OCI-LY3 (cell line): ENCODE measurements around the gene HADHB.

ENCODE experiments used
- H2AFZ ChIP-seq: fragments of 200-600, 300-600 bp; shearing (Covaris generic); 2 replicates; pipeline ENCODE4 v1.6.0; 2014; ENCODE audit warnings: antibody characterized with exemption, low read depth, low read length
- H3K27ac ChIP-seq: fragments of 200-600, 300-600 bp; sonication (generic); 2 replicates; pipeline ENCODE4 v1.5.1; 2014; ENCODE audit warnings: mild to moderate bottlenecking, low read length, moderate library complexity, mixed read lengths
- H3K27me3 ChIP-seq: fragments of 200-600, 300-600 bp; sonication (generic); 2 replicates; pipeline ENCODE4 v1.6.1; 2014; ENCODE audit warnings: low read depth, low read length, mixed read lengths
- H3K36me3 ChIP-seq: fragments of 200-600, 300-600 bp; sonication (generic); replicated peaks from 2 replicates; pipeline ENCODE3; 2014; ENCODE audit warnings: low read depth, low read length, mixed read lengths
- H3K4me1 ChIP-seq: fragments of 300-600, 200-600 bp; sonication (generic); 2 replicates; pipeline ENCODE4 v1.6.1; 2014; ENCODE audit warnings: low read length, mixed read lengths
- H3K4me2 ChIP-seq: fragments of 200-600, 300-600 bp; sonication (generic); 2 replicates; pipeline ENCODE4 v1.6.1; 2014; ENCODE audit warnings: low read length, mixed read lengths
- H3K4me3 ChIP-seq: fragments of 300-600, 200-600 bp; sonication (generic); 2 replicates; pipeline ENCODE4 v1.5.1; 2014; ENCODE audit warnings: antibody characterized with exemption, mild to moderate bottlenecking, low read length, moderate library complexity
- H3K79me2 ChIP-seq: fragments of 300-600, 200-600 bp; shearing (Covaris generic); 2 replicates; pipeline ENCODE4 v1.6.1; 2014; ENCODE audit warnings: mild to moderate bottlenecking, low read length, mixed read lengths
- H3K9ac ChIP-seq: fragments of 300-600, 200-600 bp; shearing (Covaris generic); 2 replicates; pipeline ENCODE4 v1.6.0; 2014; ENCODE audit warnings: mild to moderate bottlenecking, low read length, moderate library complexity
- H3K9me3 ChIP-seq: fragments of 200-600, 300-600 bp; shearing (Covaris generic); 2 replicates; pipeline ENCODE4 v1.6.1; 2014; ENCODE audit warnings: low read length, mixed read lengths; ENCODE audit not compliant: insufficient read depth
- H4K20me1 ChIP-seq: fragments of 200-600, 300-600 bp; sonication (generic); 2 replicates; pipeline ENCODE4 v1.6.1; 2016; ENCODE audit warnings: low read length, mixed read lengths; ENCODE audit not compliant: insufficient read depth
- EZH2phosphoT487 ChIP-seq: fragments of 200-600 bp; shearing (Covaris generic); IDR thresholded peaks from 2 replicates; pipeline ENCODE4 v1.6.1; 2018; ENCODE audit warnings: antibody characterized with exemption, mixed run types, low read depth
- TF ChIP-seq, protein P1 (sequence below): fragments of 200-600, 300-600 bp; sonication (generic); IDR thresholded peaks from 2 replicates; pipeline ENCODE4 v1.5.1; 2014; ENCODE audit warnings: antibody characterized with exemption, low read length, low read depth

The HADHB gene

DNA sequence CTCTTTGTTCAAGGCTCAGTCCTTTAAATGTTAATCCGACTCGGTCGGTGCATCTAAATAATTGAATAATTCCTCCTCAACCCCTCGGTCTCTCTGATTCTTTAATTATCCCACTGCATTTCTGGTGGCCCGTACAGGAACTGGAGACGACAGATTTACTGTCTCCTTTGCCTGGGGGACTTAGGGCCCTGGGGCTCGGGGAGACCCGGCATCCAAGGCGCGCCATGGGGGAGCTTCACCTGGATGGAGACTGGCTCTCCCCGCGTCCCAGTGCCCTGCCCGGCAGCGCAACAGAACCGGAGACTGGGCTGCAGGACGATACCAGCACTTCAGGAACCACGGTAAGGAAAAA lies 53.5 kb downstream of the HADHB start:
- H2AFZ ChIP-seq, result peak overlapping the region; percentile 54; the same call in 1 of the 2 replicates

DNA sequence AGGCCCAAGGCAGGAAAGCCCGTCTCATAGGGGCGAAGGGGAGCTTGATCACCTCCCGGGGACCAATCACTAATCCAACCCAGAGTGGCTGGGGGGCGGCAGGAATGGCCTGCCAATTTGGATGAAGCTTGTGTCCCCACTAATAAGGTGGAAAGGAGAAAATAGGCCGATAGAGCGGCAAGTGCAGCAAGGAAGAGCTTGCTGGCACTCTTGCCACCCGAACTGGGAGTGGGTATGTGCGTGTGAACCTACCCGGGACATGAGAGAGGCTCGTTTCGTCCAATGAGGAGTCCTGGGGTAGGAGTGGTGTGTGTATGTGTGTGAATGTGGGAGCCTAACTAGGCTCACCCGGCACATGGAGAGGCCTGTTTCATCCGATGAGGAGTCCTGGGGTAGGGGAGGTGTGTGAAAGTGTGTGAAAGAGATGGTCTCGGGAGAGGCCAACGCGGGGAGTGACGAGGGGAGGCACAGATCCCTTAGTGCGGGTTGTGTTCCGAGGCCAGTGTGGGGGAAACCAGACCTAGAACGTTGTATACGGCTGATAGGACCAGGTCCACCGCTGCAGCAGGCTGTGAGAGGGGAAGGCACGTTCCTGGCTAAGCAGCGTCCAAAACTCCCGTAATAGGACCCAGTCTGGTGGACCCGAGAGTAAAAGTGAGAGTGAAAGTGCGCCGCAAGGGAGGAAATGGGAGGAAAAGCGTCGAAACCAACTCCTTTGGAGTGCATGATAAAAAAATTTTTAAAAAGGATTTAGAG lies 54.1 kb downstream of the HADHB start:
- H3K4me2 ChIP-seq, result peak overlapping the region; percentile 88
- no peaks in the 10 kb centered on the region for H3K36me3 ChIP-seq
- H3K79me2 ChIP-seq, result no peaks in the 10 kb centered on the region
- peak overlapping the region; percentile 76 for H3K4me3 ChIP-seq
- H4K20me1 ChIP-seq, result no peaks in the 10 kb centered on the region
- peak overlapping the region; percentile 56 for H3K9ac ChIP-seq
- TF ChIP-seq, protein P1, sequence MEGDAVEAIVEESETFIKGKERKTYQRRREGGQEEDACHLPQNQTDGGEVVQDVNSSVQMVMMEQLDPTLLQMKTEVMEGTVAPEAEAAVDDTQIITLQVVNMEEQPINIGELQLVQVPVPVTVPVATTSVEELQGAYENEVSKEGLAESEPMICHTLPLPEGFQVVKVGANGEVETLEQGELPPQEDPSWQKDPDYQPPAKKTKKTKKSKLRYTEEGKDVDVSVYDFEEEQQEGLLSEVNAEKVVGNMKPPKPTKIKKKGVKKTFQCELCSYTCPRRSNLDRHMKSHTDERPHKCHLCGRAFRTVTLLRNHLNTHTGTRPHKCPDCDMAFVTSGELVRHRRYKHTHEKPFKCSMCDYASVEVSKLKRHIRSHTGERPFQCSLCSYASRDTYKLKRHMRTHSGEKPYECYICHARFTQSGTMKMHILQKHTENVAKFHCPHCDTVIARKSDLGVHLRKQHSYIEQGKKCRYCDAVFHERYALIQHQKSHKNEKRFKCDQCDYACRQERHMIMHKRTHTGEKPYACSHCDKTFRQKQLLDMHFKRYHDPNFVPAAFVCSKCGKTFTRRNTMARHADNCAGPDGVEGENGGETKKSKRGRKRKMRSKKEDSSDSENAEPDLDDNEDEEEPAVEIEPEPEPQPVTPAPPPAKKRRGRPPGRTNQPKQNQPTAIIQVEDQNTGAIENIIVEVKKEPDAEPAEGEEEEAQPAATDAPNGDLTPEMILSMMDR, result no peak
- TF ChIP-seq EZH2phosphoT487, result no peak
- no peak overlapping the region for H3K27ac ChIP-seq
- no peaks in the 10 kb centered on the region for H3K27me3 ChIP-seq
- H3K9me3 ChIP-seq, result no peaks in the 10 kb centered on the region
- peak overlapping the region; percentile 54 for H2AFZ ChIP-seq
- peaks cover 13% of the 10 kb centered on the region; the same call in 1 of the 2 replicates for H3K4me1 ChIP-seq

More for the DNA sequence above, 53.5 kb downstream of the HADHB start:
- Histone ChIP-seq H3K9ac (no peak overlapping the region), H3K4me3 (no peak overlapping the region), H3K27me3 (no peaks in the 10 kb centered on the region), H3K27ac (no peak overlapping the region), H3K36me3 (no peaks in the 10 kb centered on the region), H3K4me2 (peak overlapping the region; percentile 88), H3K79me2 (no peaks in the 10 kb centered on the region), H4K20me1 (no peaks in the 10 kb centered on the region), H3K9me3 (no peaks in the 10 kb centered on the region), H3K4me1 (peaks cover 13% of the 10 kb centered on the region; the same call in 1 of the 2 replicates)
- no peak for TF ChIP-seq EZH2phosphoT487
- TF ChIP-seq, protein P1, result no peak

DNA sequence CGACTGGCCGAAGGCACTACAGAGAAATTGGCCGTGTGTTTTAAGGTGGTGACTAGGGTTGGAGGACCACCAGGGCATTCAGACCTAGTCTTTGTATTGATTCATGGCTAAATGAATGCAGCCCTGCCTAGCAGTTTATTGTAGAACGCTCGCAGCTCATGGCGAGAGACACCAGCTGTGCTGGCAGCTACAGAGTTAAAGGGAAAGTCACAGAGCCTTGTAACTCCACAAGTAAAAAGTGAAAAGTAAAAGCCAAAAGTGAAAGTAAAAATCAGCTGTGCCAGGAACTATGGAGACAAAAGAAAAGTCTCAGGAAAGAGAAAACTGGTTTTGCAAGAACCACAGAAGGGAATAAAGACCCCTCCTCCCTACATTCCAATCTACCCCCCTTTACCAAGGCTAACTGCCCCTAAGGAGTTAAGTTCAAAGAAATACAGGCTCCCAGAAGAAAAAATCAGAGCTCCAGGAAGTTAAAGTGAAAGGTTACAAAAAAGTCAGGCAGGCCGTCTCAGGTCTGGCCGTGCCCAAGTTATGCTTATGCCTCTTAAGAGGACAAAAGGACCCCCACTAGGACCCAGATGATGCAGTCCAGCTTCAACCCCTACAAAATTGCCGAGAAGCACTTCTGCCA lies 54.8 kb downstream of the HADHB start:
- Histone ChIP-seq H2AFZ (peak overlapping the region; percentile 54), H3K9ac (peak overlapping the region; percentile 56; the same call in 1 of the 2 replicates)

More for the DNA sequence above, 54.8 kb downstream of the HADHB start:
- Histone ChIP-seq H3K4me1 (peaks cover 13% of the 10 kb centered on the region; the same call in 1 of the 2 replicates), H3K9me3 (no peaks in the 10 kb centered on the region), H3K36me3 (no peaks in the 10 kb centered on the region), H3K4me2 (peak overlapping the region; percentile 88), H4K20me1 (no peaks in the 10 kb centered on the region), H3K27me3 (no peaks in the 10 kb centered on the region), H3K27ac (no peak overlapping the region), H3K4me3 (peak overlapping the region; percentile 76), H3K79me2 (no peaks in the 10 kb centered on the region)
- TF ChIP-seq, protein P1, result no peak
- no peak for TF ChIP-seq EZH2phosphoT487
